ENCODE results near the gene NR4A3. TPM values are rescaled to one million over a fixed set of nuclear protein-coding genes. Genes with fewer than 3 reads are reported as not detected.

NR4A3 gene
- total RNA-seq, 1 experiment from 2014 or later = 0.86 TPM

- no peaks in the 10 kb centered on the region for H3K27me3 ChIP-seq (ENCODE audit: insufficient read depth, low read length)
- no peaks in the 10 kb centered on the region for H3K4me1 ChIP-seq (ENCODE audit: control insufficient read depth in 1 of 2, insufficient read depth in 2 of 2, low read length in 2 of 2)
- no peak for TF ChIP-seq EZH2phosphoT487 (IDR thresholded peaks at IDR 0.05; ENCODE audit: borderline replicate concordance)
- TF ChIP-seq MAX (IDR thresholded peaks at IDR 0.05) = no peak
- no peak for TF ChIP-seq CTCF (IDR thresholded peaks at IDR 0.05 in 2 of 3, conservative IDR thresholded peaks at IDR 0.05 in 1 of 3; ENCODE audit: borderline replicate concordance in 1 of 3, insufficient read depth in 1 of 3, low read depth in 2 of 3, low read length in 2 of 3)
- TF ChIP-seq CBX3 (IDR thresholded peaks at IDR 0.05; ENCODE audit: low read depth) = no peak
- TF ChIP-seq, protein P1, sequence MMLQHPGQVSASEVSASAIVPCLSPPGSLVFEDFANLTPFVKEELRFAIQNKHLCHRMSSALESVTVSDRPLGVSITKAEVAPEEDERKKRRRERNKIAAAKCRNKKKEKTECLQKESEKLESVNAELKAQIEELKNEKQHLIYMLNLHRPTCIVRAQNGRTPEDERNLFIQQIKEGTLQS (IDR thresholded peaks at IDR 0.05) = no peak
- H3K4me2 ChIP-seq (ENCODE audit: low read length) = no peak overlapping the region
- H3K9ac ChIP-seq (ENCODE audit: low read length) = no peak overlapping the region
- H3K4me3 ChIP-seq (replicated peaks in 1 of 2; ENCODE audit: low read depth in 1 of 2, low read length in 2 of 2) = no peak overlapping the region
- H2AFZ ChIP-seq (ENCODE audit: low read depth, low read length, poor library complexity, severe bottlenecking) = no peak overlapping the region
- intact Hi-C loops (cut with micrococcal nuclease) = no loop called here
- CTCF ChIA-PET = no interaction called here
- BruUV-seq (replicated peaks) = no TSS peak
- H4K20me1 ChIP-seq (ENCODE audit: insufficient read depth) = no peaks in the 10 kb centered on the region
- no peaks in the 10 kb centered on the region for H3K79me2 ChIP-seq (ENCODE audit: insufficient read depth, low read length)
- no peaks in the 10 kb centered on the region for H3K9me3 ChIP-seq (ENCODE audit: control insufficient read depth in 1 of 2, insufficient read depth in 1 of 2, low read depth in 1 of 2, low read length in 2 of 2)
- DNase-seq (ENCODE audit: low read depth, low spot score) = no peak
- H3K27ac ChIP-seq (ENCODE audit: low read depth, low read length) = no peak overlapping the region
- H3K36me3 ChIP-seq (ENCODE audit: control insufficient read depth in 1 of 2, insufficient read depth in 2 of 2, low read length in 2 of 2) = no peaks in the 10 kb centered on the region
- POLR2A ChIA-PET = no interaction called here
- RAD21 ChIA-PET (ENCODE audit: low non-redundant PET in 1 of 2, low total read pairs in 2 of 2, uncharacterized antibody in 2 of 2, unreplicated experiment in 2 of 2) = no interaction called here
- no peaks in the 10 kb centered on the region for H3K9me2 ChIP-seq (ENCODE audit: insufficient read depth)
- no peak for ATAC-seq
Observed at GRCh38 chr9:99860266-99860665, 38.6 kb downstream of the NR4A3 start.

DNA sequence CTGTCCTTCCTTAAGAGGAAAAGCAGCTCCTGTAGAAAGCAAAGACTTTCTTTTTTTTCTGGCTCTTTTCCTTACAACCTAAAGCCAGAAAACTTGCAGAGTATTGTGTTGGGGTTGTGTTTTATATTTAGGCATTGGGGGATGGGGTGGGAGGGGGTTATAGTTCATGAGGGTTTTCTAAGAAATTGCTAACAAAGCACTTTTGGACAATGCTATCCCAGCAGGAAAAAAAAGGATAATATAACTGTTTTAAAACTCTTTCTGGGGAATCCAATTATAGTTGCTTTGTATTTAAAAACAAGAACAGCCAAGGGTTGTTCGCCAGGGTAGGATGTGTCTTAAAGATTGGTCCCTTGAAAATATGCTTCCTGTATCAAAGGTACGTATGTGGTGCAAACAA is 42.3 kb downstream of the NR4A3 start:
- BruUV-seq (replicated peaks) = no TSS peak
- no peak for ATAC-seq
- Histone ChIP-seq H3K36me3 (ENCODE audit: control insufficient read depth in 1 of 2, insufficient read depth in 2 of 2, low read length in 2 of 2) (no peaks in the 10 kb centered on the region), H3K4me2 (ENCODE audit: low read length) (no peak overlapping the region), H2AFZ (ENCODE audit: low read depth, low read length, poor library complexity, severe bottlenecking) (no peak overlapping the region), H3K27me3 (ENCODE audit: insufficient read depth, low read length) (no peaks in the 10 kb centered on the region), H4K20me1 (ENCODE audit: insufficient read depth) (no peaks in the 10 kb centered on the region), H3K9me3 (ENCODE audit: control insufficient read depth in 1 of 2, insufficient read depth in 1 of 2, low read depth in 1 of 2, low read length in 2 of 2) (no peaks in the 10 kb centered on the region), H3K27ac (ENCODE audit: low read depth, low read length) (no peak overlapping the region), H3K9ac (ENCODE audit: low read length) (no peak overlapping the region), H3K9me2 (ENCODE audit: insufficient read depth) (no peaks in the 10 kb centered on the region), H3K4me1 (ENCODE audit: control insufficient read depth in 1 of 2, insufficient read depth in 2 of 2, low read length in 2 of 2) (no peaks in the 10 kb centered on the region; a peak in 1 of 4 replicates), H3K79me2 (ENCODE audit: insufficient read depth, low read length) (no peaks in the 10 kb centered on the region), H3K4me3 (replicated peaks in 1 of 2; ENCODE audit: low read depth in 1 of 2, low read length in 2 of 2) (no peak overlapping the region)
- POLR2A ChIA-PET = no interaction called here
- DNase-seq (ENCODE audit: low read depth, low spot score) = no peak
- intact Hi-C loops (cut with micrococcal nuclease) = no loop called here
- RAD21 ChIA-PET (ENCODE audit: low non-redundant PET in 1 of 2, low total read pairs in 2 of 2, uncharacterized antibody in 2 of 2, unreplicated experiment in 2 of 2) = no interaction called here
- CTCF ChIA-PET = no interaction called here
- TF ChIP-seq CBX3 (IDR thresholded peaks at IDR 0.05; ENCODE audit: low read depth) (no peak), YY1 (IDR thresholded peaks at IDR 0.05; ENCODE audit: extremely low read depth, insufficient replicate concordance, low read depth, low read length) (no peak), FOSL1 (IDR thresholded peaks at IDR 0.05; ENCODE audit: low read depth) (no peak), CEBPB (IDR thresholded peaks at IDR 0.05; ENCODE audit: low read depth) (no peak), MAX (IDR thresholded peaks at IDR 0.05) (no peak), EZH2 (IDR thresholded peaks at IDR 0.05) (no peak), POLR2A (IDR thresholded peaks at IDR 0.05; ENCODE audit: borderline replicate concordance, extremely low read depth, insufficient read depth, insufficient read length) (no peak), EGR1 (IDR thresholded peaks at IDR 0.05; ENCODE audit: low read depth) (no peak), REST (IDR thresholded peaks at IDR 0.05; ENCODE audit: low read depth) (no peak)
- TF ChIP-seq, protein P1 (IDR thresholded peaks at IDR 0.05) = no peak

Measured in HCT116 (cell line).